Measurements from ENCODE around the gene PNLDC1. TPM values are rescaled to one million over a fixed set of nuclear protein-coding genes. Genes with fewer than 3 reads are reported as not detected.
"Not testable (repeated sequence)": the region's sequence is repeated elsewhere in the genome, so short reads cannot be mapped to it uniquely, and the experiment has no call there.

The PNLDC1 gene
- total RNA-seq, 1 donor, result not detected

DNA sequence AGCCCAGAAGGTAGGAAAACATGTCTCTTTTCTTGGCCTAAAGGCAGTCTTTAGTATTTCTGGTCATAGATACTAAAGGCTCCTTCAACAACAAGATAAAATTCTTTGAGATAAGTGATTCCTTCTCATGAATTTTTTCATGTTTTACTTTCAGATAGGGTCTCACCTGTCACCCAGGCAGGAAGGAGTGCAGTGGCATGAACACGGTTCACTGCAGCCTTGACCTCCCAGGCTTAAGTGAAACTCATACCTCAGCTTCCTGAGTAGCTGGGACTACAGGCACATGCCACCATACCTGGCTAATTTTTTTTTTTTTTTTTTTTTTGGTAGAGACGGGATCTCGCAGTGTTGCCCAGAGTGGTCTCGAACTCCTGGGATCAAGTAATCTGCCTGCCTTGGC is 9.1 kb downstream of the PNLDC1 start:
- no peak for DNase-seq (ENCODE audit: low read depth)
- H3K4me3 ChIP-seq (ENCODE audit: low read depth, low read length), result no peak overlapping the region
- TF ChIP-seq, protein P1, sequence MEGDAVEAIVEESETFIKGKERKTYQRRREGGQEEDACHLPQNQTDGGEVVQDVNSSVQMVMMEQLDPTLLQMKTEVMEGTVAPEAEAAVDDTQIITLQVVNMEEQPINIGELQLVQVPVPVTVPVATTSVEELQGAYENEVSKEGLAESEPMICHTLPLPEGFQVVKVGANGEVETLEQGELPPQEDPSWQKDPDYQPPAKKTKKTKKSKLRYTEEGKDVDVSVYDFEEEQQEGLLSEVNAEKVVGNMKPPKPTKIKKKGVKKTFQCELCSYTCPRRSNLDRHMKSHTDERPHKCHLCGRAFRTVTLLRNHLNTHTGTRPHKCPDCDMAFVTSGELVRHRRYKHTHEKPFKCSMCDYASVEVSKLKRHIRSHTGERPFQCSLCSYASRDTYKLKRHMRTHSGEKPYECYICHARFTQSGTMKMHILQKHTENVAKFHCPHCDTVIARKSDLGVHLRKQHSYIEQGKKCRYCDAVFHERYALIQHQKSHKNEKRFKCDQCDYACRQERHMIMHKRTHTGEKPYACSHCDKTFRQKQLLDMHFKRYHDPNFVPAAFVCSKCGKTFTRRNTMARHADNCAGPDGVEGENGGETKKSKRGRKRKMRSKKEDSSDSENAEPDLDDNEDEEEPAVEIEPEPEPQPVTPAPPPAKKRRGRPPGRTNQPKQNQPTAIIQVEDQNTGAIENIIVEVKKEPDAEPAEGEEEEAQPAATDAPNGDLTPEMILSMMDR (IDR thresholded peaks at IDR 0.05; ENCODE audit: insufficient read depth, low read length), result no peak

DNA sequence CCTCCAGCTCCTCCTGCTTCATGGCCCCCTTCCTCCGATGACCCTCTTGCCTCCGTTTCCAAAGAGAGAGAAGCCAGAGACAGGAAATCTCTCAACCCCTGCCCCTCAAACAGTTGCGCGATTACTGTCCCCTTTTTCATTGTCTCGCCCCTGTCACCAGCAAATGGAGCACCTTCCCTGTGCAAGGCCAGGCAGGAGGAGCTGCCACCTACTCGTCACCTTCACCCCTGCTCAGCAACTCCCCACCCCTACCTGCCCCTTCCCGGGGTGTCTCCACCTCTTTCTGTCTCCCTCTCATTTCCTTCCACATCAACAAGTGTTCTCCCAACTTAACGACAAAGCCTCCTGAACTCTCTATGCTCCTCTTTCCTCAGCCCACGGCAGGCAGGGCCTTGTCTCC is 13.7 kb downstream of the PNLDC1 start:
- H3K4me3 ChIP-seq (ENCODE audit: low read depth, low read length), result no peak overlapping the region
- no peak for DNase-seq (ENCODE audit: low read depth)
- TF ChIP-seq, protein P1 (IDR thresholded peaks at IDR 0.05; ENCODE audit: insufficient read depth, low read length), result no peak

DNA sequence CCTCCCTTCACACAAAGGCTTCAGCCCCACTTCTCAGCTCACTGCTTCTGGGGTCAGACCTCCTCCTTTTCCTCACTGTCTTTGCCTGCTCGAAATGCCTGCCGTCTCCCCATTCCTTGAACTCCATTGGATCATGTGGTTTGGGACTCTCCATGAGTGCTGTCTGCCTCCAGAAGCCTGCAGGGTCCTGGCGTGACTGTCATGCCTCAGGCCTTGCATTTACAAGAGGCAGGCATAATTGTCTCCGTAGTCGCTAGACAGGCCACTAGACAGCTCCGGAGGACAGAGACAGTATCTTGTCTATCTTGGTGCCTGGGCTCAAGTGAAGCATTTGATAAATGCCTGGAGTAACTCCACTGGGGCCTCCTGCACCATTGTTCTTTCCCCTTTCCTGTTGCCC is 15.3 kb downstream of the PNLDC1 start:
- no peak overlapping the region for H3K4me3 ChIP-seq (ENCODE audit: low read depth, low read length)
- TF ChIP-seq, protein P1 (IDR thresholded peaks at IDR 0.05; ENCODE audit: insufficient read depth, low read length), result no peak
- no peak for DNase-seq (ENCODE audit: low read depth)

DNA sequence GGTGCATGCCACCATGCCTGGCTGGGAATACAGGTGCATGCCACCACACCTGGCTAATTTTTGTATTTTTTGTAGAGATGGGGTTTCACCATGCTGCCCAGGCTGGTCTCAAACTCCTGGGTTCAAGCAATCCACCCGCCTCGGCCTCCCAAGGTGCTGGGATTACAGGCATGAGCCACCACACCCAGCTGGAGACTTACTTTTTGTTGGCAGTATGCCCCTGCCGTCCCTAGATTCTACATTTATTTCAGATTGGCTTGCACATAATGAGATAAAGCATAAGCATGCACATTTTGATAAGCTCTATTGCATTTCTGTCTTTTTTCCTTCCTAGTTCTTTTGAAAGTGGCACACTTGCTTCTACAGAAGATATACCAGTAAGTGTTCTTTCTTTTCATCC is 16.7 kb downstream of the PNLDC1 start:
- not testable (repeated sequence) for H3K4me3 ChIP-seq (ENCODE audit: low read depth, low read length); DNase-seq (ENCODE audit: low read depth)

DNA sequence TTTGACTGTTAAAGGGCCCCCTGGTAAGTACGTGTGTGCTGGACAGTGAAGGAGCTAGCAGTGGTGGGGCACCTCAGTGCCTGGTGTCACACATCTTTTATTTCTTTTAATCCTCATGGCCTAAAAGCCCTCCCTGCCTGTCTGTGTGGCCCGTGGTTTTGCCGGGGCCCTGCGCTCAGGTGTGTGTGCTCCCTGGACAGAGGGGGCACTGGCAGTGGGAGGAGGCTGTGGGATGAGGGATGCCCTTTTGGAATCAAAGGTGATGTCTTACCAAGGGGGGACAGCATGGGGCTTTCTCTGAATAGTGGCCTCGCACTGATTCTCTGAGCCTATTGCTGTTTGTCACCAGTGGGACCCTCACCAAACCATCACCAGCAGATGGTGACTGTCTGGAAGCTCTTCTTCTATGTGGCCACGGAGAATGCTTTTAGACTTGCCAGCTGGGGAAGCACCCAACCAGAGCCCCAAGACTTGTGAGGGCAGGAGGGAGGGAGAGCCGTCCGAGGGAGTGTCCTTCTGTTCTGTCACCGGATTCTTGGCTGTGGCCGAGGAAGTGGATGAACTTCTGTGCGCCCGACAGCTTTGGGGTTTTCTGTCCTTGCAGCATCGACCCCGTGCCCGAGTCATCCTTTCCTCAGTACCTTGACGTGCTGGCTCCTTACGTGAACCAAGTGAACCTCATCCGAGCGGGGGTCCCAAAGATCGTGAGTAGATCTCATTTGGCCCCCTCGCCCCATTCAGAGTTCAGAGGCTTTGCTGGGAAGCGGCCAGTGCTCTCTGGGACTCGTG is 18.1 kb downstream of the PNLDC1 start:
- H3K4me3 ChIP-seq (ENCODE audit: low read depth, low read length), result no peak overlapping the region
- TF ChIP-seq, protein P1 (IDR thresholded peaks at IDR 0.05; ENCODE audit: insufficient read depth, low read length), result no peak
- DNase-seq (ENCODE audit: low read depth), result no peak

DNA sequence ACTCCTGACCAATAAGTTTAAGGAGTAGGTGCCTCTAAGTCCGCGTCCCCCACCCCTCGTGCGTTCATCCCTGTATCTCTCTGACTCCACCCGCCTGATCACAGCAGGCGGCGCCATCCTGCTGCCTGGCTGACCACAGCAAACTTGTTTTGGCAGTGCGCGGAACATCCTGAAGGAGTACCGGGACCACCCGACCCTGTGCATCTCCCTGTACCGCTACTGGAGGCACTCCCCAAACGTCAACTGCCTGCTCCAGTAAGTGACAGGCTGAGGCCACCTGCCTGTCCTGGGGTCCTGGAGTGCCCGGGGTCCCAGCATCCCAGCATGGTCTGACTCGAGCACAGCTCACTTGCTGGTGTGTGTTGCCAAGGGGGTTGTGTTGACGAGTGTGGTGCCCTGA is 19.0 kb downstream of the PNLDC1 start:
- DNase-seq (ENCODE audit: low read depth), result no peak
- TF ChIP-seq, protein P1 (IDR thresholded peaks at IDR 0.05; ENCODE audit: insufficient read depth, low read length), result no peak
- H3K4me3 ChIP-seq (ENCODE audit: low read depth, low read length), result no peak overlapping the region

DNA sequence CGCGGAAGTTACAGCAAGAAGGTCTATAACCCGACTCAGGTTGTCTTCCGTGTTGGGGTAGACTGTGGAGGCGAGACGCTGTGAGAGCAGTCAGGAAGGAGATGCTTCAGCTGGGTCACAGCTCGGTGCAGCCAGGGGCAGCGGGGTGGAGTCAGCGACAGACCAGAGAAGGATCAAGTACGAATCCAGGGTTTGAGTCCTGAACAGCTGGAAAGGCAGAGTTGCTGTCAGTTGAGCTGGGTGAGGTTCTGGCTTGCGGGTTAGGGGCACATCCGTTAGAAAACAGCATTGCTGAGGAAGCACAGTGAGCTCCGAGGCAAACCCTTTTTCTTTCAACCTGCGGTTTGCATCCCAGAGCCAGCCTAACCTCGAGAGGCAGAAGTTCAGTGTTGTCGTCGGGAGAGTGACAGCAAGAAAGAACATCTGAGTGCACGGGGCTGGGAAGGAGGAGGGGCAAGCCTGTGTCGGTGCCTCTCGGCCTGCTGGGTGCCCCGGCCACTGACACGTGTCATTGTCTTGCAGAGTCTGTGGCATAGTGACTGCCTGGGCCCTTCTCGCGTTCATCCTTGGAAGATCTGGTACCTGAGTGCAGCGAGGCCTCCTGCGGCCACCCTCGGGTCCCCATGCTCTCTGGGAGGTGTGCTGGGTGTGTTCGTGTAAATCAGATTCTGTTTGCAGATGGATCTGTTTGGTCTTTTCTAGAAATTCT is 20.0 kb downstream of the PNLDC1 start:
- no peak overlapping the region for H3K4me3 ChIP-seq (ENCODE audit: low read depth, low read length)
- no peak for DNase-seq (ENCODE audit: low read depth)
- TF ChIP-seq, protein P1 (IDR thresholded peaks at IDR 0.05; ENCODE audit: insufficient read depth, low read length), result no peak
